SU-DHL-6 (cell line): Measurements from ENCODE around the gene KIAA0319L.

Source experiments
- H2AFZ ChIP-seq: fragments of 200-600 bp; sonication (generic); 2 replicates; pipeline ENCODE4 v1.6.1; 2014; ENCODE audit warnings: low read depth, mild to moderate bottlenecking, moderate library complexity, mixed read lengths, antibody characterized with exemption, low read length; ENCODE audit not compliant: severe bottlenecking
- H3F3A ChIP-seq: fragments of 200-600 bp; shearing (Covaris generic); 2 replicates; pipeline ENCODE4 v1.6.0; 2016; ENCODE audit warnings: antibody characterized with exemption, mild to moderate bottlenecking; ENCODE audit not compliant: insufficient read depth
- H3K27ac ChIP-seq: fragments of 200-600 bp; sonication (generic); 2 replicates; pipeline ENCODE4 v1.5.1; 2016; ENCODE audit warnings: low read depth, mild to moderate bottlenecking, low read length, moderate library complexity, mixed read lengths
- H3K27me3 ChIP-seq: fragments of 200-600 bp; sonication (generic), shearing (Covaris generic); 2 replicates; pipeline ENCODE4 v1.6.0; 2014; ENCODE audit warnings: mild to moderate bottlenecking, low read length
- H3K36me3 ChIP-seq: fragments of 200-600 bp; sonication (generic); 2 replicates; pipeline ENCODE4 v1.6.1; 2014; ENCODE audit warnings: mild to moderate bottlenecking, low read length, mixed read lengths
- H3K4me2 ChIP-seq: fragments of 300-600, 200-600 bp; shearing (Covaris generic), sonication (generic); 2 replicates; pipeline ENCODE4 v1.6.0; 2014; ENCODE audit warnings: low read length, low read depth, mild to moderate bottlenecking; ENCODE audit not compliant: poor library complexity, severe bottlenecking
- H3K4me3 ChIP-seq: fragments of 200-600 bp; sonication (generic); 2 replicates; pipeline ENCODE4 v1.5.1; 2014; ENCODE audit warnings: antibody characterized with exemption, low read length, mild to moderate bottlenecking, mixed read lengths; ENCODE audit not compliant: insufficient read depth, poor library complexity, severe bottlenecking
- H3K79me2 ChIP-seq: fragments of 200-600 bp; sonication (generic); 2 replicates; pipeline ENCODE4 v1.6.1; 2014; ENCODE audit warnings: mild to moderate bottlenecking, low read length, moderate library complexity; ENCODE audit not compliant: insufficient read depth
- H3K9ac ChIP-seq: fragments of 200-600 bp; sonication (generic); 2 replicates; pipeline ENCODE4 v1.7.0; 2014; ENCODE audit warnings: mild to moderate bottlenecking, low read length
- H3K9me2 ChIP-seq: fragments of 200-600 bp; sonication (generic); replicated peaks from 2 replicates; pipeline ENCODE4 v1.6.1; 2014; ENCODE audit warnings: low read length; ENCODE audit not compliant: insufficient read depth
- H3K9me3 ChIP-seq: fragments of 200-600 bp; sonication (generic); 2 replicates; pipeline ENCODE4 v1.6.1; 2014; ENCODE audit warnings: low read length, mixed read lengths; ENCODE audit not compliant: insufficient read depth
- H4K20me1 ChIP-seq: fragments of 200-600 bp; sonication (generic); 2 replicates; pipeline ENCODE4 v1.6.1; 2014; ENCODE audit warnings: low read depth, mild to moderate bottlenecking, antibody characterized with exemption, low read length, moderate library complexity, mixed read lengths
- EZH2phosphoT487 ChIP-seq: fragments of 200-600 bp; sonication (generic), shearing (Covaris generic); conservative IDR thresholded peaks from 2 replicates; pipeline ENCODE4 v1.6.1; 2018; ENCODE audit warnings: mild to moderate bottlenecking, antibody characterized with exemption, low read length, moderate library complexity, mixed read lengths
- TF ChIP-seq, protein P1 (sequence below): fragments of 200-600 bp; sonication (generic); IDR thresholded peaks from one replicate; pipeline ENCODE4 v1.5.1; 2017; ENCODE audit warnings: antibody characterized with exemption, mild to moderate bottlenecking, low read length, moderate library complexity; ENCODE audit not compliant: insufficient read depth, poor library complexity, severe bottlenecking

The KIAA0319L gene

DNA sequence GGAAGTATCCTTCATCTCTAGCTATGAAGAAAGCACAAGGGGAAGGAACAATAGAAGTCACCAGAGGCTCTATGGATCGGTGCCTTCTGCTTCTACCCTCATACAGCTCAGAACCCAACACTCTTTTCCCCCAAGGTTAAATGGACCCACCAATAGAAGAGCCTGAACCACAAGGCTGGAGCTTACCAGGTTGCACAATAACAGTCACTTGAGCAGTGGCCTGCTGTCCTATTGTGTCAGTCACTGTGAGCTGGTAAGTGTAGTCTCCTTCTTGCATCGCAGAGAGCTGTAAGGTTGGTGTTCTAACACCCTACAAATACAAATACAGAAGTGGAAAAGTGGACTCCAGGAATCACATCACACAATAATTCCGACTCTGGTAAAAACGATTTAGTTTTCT is 103.0 kb downstream of the KIAA0319L start:
- Histone ChIP-seq H3K36me3 (peaks cover 3% of the 10 kb centered on the region; the same call in 1 of the 2 replicates), H2AFZ (no peak overlapping the region), H3K4me2 (no peak overlapping the region)

DNA sequence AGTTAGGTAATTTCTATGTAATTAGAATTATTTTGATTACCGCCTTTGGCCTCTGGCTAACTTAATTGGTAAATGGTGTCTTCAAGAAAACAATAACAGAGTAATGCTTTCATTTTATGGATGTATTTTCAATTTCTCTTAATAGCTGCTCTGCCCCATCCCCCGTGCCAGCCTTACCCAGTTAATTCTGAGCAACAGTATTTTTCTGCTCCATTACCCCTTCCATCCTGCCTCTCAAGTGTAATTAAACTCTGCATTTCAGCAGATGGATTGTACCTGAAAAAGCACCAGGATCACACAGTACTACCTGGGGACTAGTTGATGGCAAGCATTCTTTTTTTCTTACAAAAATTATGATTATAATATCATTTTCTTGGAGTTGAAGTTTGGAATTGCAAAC is 104.2 kb downstream of the KIAA0319L start:
- Histone ChIP-seq H3K27me3 (no peaks in the 10 kb centered on the region), H3K9me2 (no peaks in the 10 kb centered on the region), H3K9ac (no peak overlapping the region), H3K79me2 (no peaks in the 10 kb centered on the region), H3K27ac (no peak overlapping the region), H3K4me2 (no peak overlapping the region), H4K20me1 (no peaks in the 10 kb centered on the region), H3K36me3 (peaks cover 3% of the 10 kb centered on the region; the same call in 1 of the 2 replicates), H3F3A (no peaks in the 10 kb centered on the region), H2AFZ (no peak overlapping the region), H3K4me3 (no peak overlapping the region), H3K9me3 (no peaks in the 10 kb centered on the region)
- no peak for TF ChIP-seq EZH2phosphoT487
- TF ChIP-seq, protein P1, sequence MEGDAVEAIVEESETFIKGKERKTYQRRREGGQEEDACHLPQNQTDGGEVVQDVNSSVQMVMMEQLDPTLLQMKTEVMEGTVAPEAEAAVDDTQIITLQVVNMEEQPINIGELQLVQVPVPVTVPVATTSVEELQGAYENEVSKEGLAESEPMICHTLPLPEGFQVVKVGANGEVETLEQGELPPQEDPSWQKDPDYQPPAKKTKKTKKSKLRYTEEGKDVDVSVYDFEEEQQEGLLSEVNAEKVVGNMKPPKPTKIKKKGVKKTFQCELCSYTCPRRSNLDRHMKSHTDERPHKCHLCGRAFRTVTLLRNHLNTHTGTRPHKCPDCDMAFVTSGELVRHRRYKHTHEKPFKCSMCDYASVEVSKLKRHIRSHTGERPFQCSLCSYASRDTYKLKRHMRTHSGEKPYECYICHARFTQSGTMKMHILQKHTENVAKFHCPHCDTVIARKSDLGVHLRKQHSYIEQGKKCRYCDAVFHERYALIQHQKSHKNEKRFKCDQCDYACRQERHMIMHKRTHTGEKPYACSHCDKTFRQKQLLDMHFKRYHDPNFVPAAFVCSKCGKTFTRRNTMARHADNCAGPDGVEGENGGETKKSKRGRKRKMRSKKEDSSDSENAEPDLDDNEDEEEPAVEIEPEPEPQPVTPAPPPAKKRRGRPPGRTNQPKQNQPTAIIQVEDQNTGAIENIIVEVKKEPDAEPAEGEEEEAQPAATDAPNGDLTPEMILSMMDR = no peak

More for the DNA sequence above, 103.0 kb downstream of the KIAA0319L start:
- no peaks in the 10 kb centered on the region for H3K9me3 ChIP-seq
- H3K4me3 ChIP-seq = no peak overlapping the region
- H4K20me1 ChIP-seq = no peaks in the 10 kb centered on the region
- H3K27ac ChIP-seq = no peak overlapping the region
- no peaks in the 10 kb centered on the region for H3K79me2 ChIP-seq
- H3K9ac ChIP-seq = no peak overlapping the region
- H3F3A ChIP-seq = no peaks in the 10 kb centered on the region
- H3K9me2 ChIP-seq = no peaks in the 10 kb centered on the region
- TF ChIP-seq, protein P1 = no peak
- no peak for TF ChIP-seq EZH2phosphoT487
- H3K27me3 ChIP-seq = no peaks in the 10 kb centered on the region

DNA sequence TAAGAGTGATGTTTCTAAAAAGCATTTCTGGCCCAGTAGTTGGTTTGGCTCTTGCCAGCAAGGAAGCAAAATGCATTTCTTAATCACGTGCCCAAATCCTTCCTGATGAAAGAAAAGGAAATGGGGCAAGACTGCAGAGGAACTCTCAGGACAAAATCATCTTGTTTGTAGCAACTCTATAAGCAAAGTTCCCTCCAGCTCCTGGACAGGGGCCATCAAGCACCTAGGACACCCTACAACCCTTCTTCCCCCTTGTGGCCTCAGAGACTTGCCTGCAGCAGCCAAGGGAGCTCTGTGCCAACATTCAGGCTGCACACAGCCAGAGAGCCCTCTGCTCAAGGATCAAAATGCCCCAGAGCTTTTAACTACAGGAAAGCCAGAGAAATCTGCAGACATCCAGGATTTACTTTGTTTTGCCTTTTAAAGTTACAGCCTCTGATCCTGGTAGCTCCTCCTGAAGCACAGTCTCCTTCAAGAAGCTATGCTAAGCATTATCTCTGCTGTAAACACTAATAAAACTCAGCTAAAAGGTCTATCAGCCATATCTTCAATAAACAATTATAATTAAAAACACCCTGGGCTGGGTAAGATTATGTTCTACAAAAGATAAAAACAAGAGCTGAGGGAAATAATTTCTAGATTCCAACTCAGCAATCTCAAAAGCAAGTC is 105.0 kb downstream of the KIAA0319L start:
- Histone ChIP-seq H3K27me3 (no peaks in the 10 kb centered on the region), H4K20me1 (no peaks in the 10 kb centered on the region), H2AFZ (no peak overlapping the region), H3K4me3 (no peak overlapping the region), H3K9ac (no peak overlapping the region), H3K4me2 (no peak overlapping the region), H3K9me3 (no peaks in the 10 kb centered on the region), H3K36me3 (peaks cover 3% of the 10 kb centered on the region; the same call in 1 of the 2 replicates), H3K27ac (no peak overlapping the region), H3K79me2 (no peaks in the 10 kb centered on the region), H3K9me2 (no peaks in the 10 kb centered on the region), H3F3A (no peaks in the 10 kb centered on the region)
- no peak for TF ChIP-seq EZH2phosphoT487
- TF ChIP-seq, protein P1 = no peak
